ENCODE data around the gene TSPAN1. TPM values are rescaled to one million over a fixed set of nuclear protein-coding genes. Genes with fewer than 3 reads are reported as not detected.

The TSPAN1 gene
- total RNA-seq, 1 donor from 2014 or later = 1.1 TPM

DNA sequence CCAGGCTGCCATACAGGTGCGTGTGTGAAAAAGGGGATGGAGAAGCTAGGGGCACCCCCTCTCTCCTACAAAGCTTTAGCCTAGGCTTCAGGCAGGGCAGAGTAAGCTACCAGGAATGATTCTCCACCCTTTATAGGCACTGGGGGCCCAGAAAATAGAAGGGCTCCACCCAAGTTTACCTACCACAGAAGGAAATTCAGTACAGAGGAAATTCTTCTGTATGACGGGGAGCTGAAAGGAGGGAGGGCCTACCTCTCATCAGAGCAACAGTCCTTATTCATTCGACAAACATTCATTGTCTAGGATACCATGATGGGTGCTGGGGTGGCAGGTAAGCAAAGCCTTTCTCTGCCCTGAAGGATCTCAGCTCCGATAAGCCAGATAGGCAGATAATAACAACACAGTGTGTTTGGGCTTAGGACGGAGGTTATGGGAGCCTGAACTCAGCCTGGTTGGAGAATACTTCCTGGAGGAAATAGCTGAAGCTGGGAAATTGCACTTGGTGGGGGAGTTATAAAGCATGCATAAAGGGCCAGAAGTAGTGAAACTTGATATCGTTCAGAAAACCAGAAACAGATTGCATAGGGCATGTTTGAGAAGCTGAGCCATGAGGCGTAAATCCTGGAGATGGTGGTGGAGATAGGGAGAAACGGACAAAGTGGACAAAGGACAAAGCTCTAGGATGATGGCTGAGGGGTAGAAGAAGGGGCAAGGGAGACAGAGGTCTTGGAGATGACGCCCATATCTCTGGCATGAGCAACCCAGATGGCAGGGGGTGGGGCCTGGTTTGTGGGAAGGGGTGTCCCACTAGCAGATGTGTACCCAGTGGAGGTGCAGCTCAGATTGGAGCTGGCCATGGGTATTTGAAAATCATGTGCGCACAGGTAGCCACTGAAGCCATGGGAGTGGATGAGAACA, 6.7 kb downstream of the TSPAN1 start:
- H3K27ac Mint-ChIP-seq (ENCODE audit: unreplicated experiment) = no peak overlapping the region

DNA sequence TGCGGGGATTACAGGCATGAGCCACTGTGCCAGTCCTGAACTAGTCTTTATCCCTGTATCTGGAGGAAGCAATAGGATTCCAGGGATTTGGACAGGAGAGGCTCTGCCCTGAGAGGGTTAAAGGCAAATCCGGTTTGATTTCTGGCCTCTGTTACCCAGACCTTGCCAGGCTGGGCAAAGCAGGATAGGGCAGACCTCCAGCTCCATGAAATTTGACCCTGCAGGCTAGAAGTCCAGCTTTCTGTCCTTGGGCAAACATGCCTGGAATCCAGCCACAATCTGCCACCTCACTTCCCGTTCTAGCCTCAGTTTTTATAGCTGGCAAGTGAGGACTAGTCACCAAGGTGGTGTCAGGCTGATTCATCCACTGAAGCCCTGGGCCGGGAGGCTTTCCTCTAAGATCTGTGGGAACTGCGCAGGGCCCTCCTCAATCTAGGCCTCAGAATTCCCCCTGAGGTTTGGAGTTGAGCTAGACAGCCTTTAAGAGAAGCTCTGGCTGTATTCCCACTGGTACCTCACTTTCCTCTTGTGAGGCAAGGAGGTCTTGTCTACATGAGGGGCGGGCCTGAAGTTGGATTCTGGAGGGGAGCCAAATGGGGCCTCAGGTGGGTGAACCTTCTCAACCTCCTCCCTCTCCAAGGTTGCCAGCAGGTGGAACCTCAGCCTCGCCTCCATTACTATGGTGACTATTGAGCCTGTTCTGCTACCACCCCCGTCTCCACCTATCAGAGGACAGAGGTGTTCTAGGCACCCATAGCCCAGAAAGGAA, 8.4 kb downstream of the TSPAN1 start:
- Mint-ChIP-seq H3K9me3 (ENCODE audit: unreplicated experiment) (no peaks in the 10 kb centered on the region), H3K27ac (ENCODE audit: unreplicated experiment) (no peak overlapping the region), H3K27me3 (ENCODE audit: unreplicated experiment) (peaks cover 5% of the 10 kb centered on the region), H3K4me1 (ENCODE audit: unreplicated experiment) (peaks cover 9% of the 10 kb centered on the region), H3K4me3 (ENCODE audit: unreplicated experiment) (no peak overlapping the region), H3K36me3 (ENCODE audit: low read depth, unreplicated experiment) (peaks cover 5% of the 10 kb centered on the region)
- no peak for DNase-seq (ENCODE audit: low spot score)
- TF ChIP-seq, protein P1, sequence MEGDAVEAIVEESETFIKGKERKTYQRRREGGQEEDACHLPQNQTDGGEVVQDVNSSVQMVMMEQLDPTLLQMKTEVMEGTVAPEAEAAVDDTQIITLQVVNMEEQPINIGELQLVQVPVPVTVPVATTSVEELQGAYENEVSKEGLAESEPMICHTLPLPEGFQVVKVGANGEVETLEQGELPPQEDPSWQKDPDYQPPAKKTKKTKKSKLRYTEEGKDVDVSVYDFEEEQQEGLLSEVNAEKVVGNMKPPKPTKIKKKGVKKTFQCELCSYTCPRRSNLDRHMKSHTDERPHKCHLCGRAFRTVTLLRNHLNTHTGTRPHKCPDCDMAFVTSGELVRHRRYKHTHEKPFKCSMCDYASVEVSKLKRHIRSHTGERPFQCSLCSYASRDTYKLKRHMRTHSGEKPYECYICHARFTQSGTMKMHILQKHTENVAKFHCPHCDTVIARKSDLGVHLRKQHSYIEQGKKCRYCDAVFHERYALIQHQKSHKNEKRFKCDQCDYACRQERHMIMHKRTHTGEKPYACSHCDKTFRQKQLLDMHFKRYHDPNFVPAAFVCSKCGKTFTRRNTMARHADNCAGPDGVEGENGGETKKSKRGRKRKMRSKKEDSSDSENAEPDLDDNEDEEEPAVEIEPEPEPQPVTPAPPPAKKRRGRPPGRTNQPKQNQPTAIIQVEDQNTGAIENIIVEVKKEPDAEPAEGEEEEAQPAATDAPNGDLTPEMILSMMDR (IDR thresholded peaks at IDR 0.05; ENCODE audit: unreplicated experiment) = no peak

More for the DNA sequence above, 6.7 kb downstream of the TSPAN1 start:
- peaks cover 8% of the 10 kb centered on the region for H3K4me1 Mint-ChIP-seq (ENCODE audit: unreplicated experiment)
- H3K4me3 Mint-ChIP-seq (ENCODE audit: unreplicated experiment) = peak overlapping the region; percentile 15
- no peaks in the 10 kb centered on the region for H3K9me3 Mint-ChIP-seq (ENCODE audit: unreplicated experiment)
- H3K27me3 Mint-ChIP-seq (ENCODE audit: unreplicated experiment) = peaks cover 1% of the 10 kb centered on the region
- no peaks in the 10 kb centered on the region for H3K36me3 Mint-ChIP-seq (ENCODE audit: low read depth, unreplicated experiment)
- TF ChIP-seq, protein P1 (IDR thresholded peaks at IDR 0.05; ENCODE audit: unreplicated experiment) = no peak
- no peak for DNase-seq (ENCODE audit: low spot score)

DNA sequence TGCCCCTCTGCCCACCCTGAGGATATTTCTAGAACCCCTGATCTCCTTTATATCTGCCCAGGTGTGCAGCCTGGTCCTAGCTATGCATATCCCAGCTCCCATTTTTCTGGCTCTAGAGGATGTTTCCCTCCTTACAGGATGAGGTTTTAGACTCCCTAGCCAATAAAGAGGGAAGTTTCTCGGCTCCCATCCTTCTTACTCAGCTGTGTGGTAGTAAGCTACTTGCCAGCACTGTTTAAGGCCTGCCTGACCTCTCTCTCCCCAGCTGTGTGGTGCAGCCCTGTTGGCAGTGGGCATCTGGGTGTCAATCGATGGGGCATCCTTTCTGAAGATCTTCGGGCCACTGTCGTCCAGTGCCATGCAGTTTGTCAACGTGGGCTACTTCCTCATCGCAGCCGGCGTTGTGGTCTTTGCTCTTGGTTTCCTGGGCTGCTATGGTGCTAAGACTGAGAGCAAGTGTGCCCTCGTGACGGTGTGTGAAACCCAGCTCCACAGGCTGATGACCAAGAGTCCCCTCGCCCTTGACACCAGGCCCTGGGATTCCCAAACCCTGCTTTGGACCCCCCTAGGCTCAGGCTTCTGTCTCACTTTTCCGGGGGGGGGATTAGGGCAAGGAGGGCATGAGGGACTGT, 9.2 kb downstream of the TSPAN1 start:
- TF ChIP-seq, protein P1 (IDR thresholded peaks at IDR 0.05; ENCODE audit: unreplicated experiment) = no peak
- Mint-ChIP-seq H3K4me1 (ENCODE audit: unreplicated experiment) (peaks cover 10% of the 10 kb centered on the region), H3K4me3 (ENCODE audit: unreplicated experiment) (no peak overlapping the region), H3K27ac (ENCODE audit: unreplicated experiment) (no peak overlapping the region), H3K27me3 (ENCODE audit: unreplicated experiment) (peaks cover 6% of the 10 kb centered on the region), H3K36me3 (ENCODE audit: low read depth, unreplicated experiment) (peaks cover 6% of the 10 kb centered on the region), H3K9me3 (ENCODE audit: unreplicated experiment) (no peaks in the 10 kb centered on the region)
- no peak for DNase-seq (ENCODE audit: low spot score)

DNA sequence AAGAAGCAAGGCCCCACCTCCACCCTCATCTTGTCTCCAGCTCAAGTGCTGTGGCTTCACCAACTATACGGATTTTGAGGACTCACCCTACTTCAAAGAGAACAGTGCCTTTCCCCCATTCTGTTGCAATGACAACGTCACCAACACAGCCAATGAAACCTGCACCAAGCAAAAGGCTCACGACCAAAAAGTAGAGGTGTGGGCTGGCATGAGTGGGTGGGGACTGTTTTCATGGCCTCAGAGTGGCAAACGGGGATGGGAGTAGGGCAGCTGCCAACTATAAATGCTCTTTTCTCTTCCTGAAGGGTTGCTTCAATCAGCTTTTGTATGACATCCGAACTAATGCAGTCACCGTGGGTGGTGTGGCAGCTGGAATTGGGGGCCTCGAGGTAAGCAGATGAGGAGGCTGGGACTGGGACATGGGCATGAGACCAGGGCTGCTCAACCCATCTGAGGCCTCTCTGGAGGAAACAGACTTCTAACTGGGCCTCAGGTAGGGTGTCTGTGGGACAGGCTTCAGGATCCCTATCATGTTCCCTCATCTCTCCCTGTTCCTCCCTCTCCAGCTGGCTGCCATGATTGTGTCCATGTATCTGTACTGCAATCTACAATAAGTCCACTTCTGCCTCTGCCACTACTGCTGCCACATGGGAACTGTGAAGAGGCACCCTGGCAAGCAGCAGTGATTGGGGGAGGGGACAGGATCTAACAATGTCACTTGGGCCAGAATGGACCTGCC, 10.2 kb downstream of the TSPAN1 start:
- TF ChIP-seq, protein P1 (IDR thresholded peaks at IDR 0.05; ENCODE audit: unreplicated experiment) = no peak

More for the DNA sequence above, 10.2 kb downstream of the TSPAN1 start:
- Mint-ChIP-seq H3K9me3 (ENCODE audit: unreplicated experiment) (no peaks in the 10 kb centered on the region), H3K27ac (ENCODE audit: unreplicated experiment) (no peak overlapping the region), H3K36me3 (ENCODE audit: low read depth, unreplicated experiment) (peaks cover 6% of the 10 kb centered on the region), H3K4me3 (ENCODE audit: unreplicated experiment) (no peak overlapping the region), H3K4me1 (ENCODE audit: unreplicated experiment) (peaks cover 10% of the 10 kb centered on the region), H3K27me3 (ENCODE audit: unreplicated experiment) (peaks cover 6% of the 10 kb centered on the region)
- DNase-seq (ENCODE audit: low spot score) = no peak
